HG03066 (cell line): ENCODE results near the gene WDR64.
"Not testable (repeated sequence)": the region's sequence is repeated elsewhere in the genome, so short reads cannot be mapped to it uniquely, and the experiment has no call there.

Source experiments
- ATAC-seq: cut with Tn5 transposase; IDR thresholded peaks from one replicate; pipeline ENCODE4 v1.9.1; 2021; ENCODE audit warnings: low read depth; ENCODE audit not compliant: unreplicated experiment

WDR64 gene

GRCh38 chr1:241776911-241777310, 124.8 kb downstream of the WDR64 start:
- ATAC-seq, result no peak

GRCh38 chr1:241778117-241778516, 126.0 kb downstream of the WDR64 start:
- ATAC-seq, result no peak

- no peak for ATAC-seq
Measured at GRCh38 chr1:241779897-241780296, 127.8 kb downstream of the WDR64 start.

GRCh38 chr1:241782396-241782795, 130.3 kb downstream of the WDR64 start:
- no peak for ATAC-seq

- ATAC-seq, result no peak
Measured at GRCh38 chr1:241787691-241788090, 135.6 kb downstream of the WDR64 start.

GRCh38 chr1:241789061-241789460, 137.0 kb downstream of the WDR64 start:
- ATAC-seq, result no peak

- ATAC-seq, result no peak
Measured at GRCh38 chr1:241799416-241799815, 147.3 kb downstream of the WDR64 start.

- ATAC-seq, result no peak
Measured at GRCh38 chr1:241800640-241801039, 148.6 kb downstream of the WDR64 start.

GRCh38 chr1:241802863-241803262, 150.8 kb downstream of the WDR64 start:
- no peak for ATAC-seq

- not testable (repeated sequence) for ATAC-seq
Measured at GRCh38 chr1:241804706-241805105, 152.6 kb downstream of the WDR64 start.

GRCh38 chr1:241808265-241808664, 156.2 kb downstream of the WDR64 start:
- ATAC-seq, result no peak

GRCh38 chr1:241810769-241811405, 158.8 kb downstream of the WDR64 start:
- ATAC-seq, result no peak

- no peak for ATAC-seq
Measured at GRCh38 chr1:241813768-241814320, 161.8 kb downstream of the WDR64 start.

- ATAC-seq, result no peak
Measured at GRCh38 chr1:241816008-241816407, 163.9 kb downstream of the WDR64 start.

GRCh38 chr1:241817331-241817792, 165.3 kb downstream of the WDR64 start:
- ATAC-seq, result no peak

GRCh38 chr1:241817956-241818612, 166.0 kb downstream of the WDR64 start:
- no peak for ATAC-seq

GRCh38 chr1:241819340-241819866, 167.3 kb downstream of the WDR64 start:
- ATAC-seq, result no peak

- no peak for ATAC-seq
Measured at GRCh38 chr1:241821363-241821762, 169.3 kb downstream of the WDR64 start.

GRCh38 chr1:241822846-241823245, 170.8 kb downstream of the WDR64 start:
- no peak for ATAC-seq

GRCh38 chr1:241823925-241824324, 171.8 kb downstream of the WDR64 start:
- no peak for ATAC-seq

- ATAC-seq, result no peak
Measured at GRCh38 chr1:241825581-241825980, 173.5 kb downstream of the WDR64 start.

- not testable (repeated sequence) for ATAC-seq
Measured at GRCh38 chr1:241826613-241827012, 174.5 kb downstream of the WDR64 start.
